Midbrain (tissue), 1 donor: ENCODE data around the gene SGCE.
"Not testable (repeated sequence)": the region's sequence is repeated elsewhere in the genome, so short reads cannot be mapped to it uniquely, and the experiment has no call there.

Source experiments
- DNase-seq: peaks from one replicate; lab custom pipeline; 2025; lab: John Stamatoyannopoulos, UW

The SGCE gene

GRCh38 chr7:94655848-94656657 is at the start of gene SGCE:
TSS of gene SGCE (minus strand) at chr7:94656133. CDS start at chr7:94656098, 35 bp downstream.
- DNase-seq = peak; percentile 85

GRCh38 chr7:94705155-94706021 is 49.5 kb upstream of the SGCE start:
- DNase-seq = not testable (repeated sequence)

- DNase-seq = no peak
These were observed 45.6 kb upstream of the SGCE start for GRCh38 chr7:94701555-94701973.

- no peak for DNase-seq
These were observed 45.1 kb upstream of the SGCE start for GRCh38 chr7:94700926-94701554.

- DNase-seq = no peak
These were observed 42.3 kb upstream of the SGCE start for GRCh38 chr7:94698275-94698674.

- DNase-seq = no peak
These were observed 41.4 kb upstream of the SGCE start for GRCh38 chr7:94697035-94697974.

- DNase-seq = no peak
These were observed 31.9 kb upstream of the SGCE start for GRCh38 chr7:94687810-94688209.

- DNase-seq = no peak
These were observed 31.1 kb upstream of the SGCE start for GRCh38 chr7:94687076-94687475.

GRCh38 chr7:94683066-94683465 is 27.1 kb upstream of the SGCE start:
- no peak for DNase-seq

GRCh38 chr7:94679358-94679757 is 23.4 kb upstream of the SGCE start:
- no peak for DNase-seq

- DNase-seq = no peak
These were observed 20.5 kb upstream of the SGCE start for GRCh38 chr7:94676431-94676830.

GRCh38 chr7:94675356-94675755 is 19.4 kb upstream of the SGCE start:
- no peak for DNase-seq

GRCh38 chr7:94671444-94672235 is 15.7 kb upstream of the SGCE start:
- no peak for DNase-seq

GRCh38 chr7:94669773-94670495 is 14.0 kb upstream of the SGCE start:
- DNase-seq = no peak

- no peak for DNase-seq
These were observed 11.1 kb upstream of the SGCE start for GRCh38 chr7:94666879-94667587.

- DNase-seq = no peak
These were observed 9.5 kb upstream of the SGCE start for GRCh38 chr7:94665426-94665825.

- no peak for DNase-seq
These were observed 8.1 kb upstream of the SGCE start for GRCh38 chr7:94664023-94664422.

GRCh38 chr7:94662548-94662947 is 6.6 kb upstream of the SGCE start:
- DNase-seq = no peak

- DNase-seq = no peak
These were observed 4.1 kb upstream of the SGCE start for GRCh38 chr7:94660006-94660405.
